Measurements from ENCODE around the gene ADAMTS3.

Gene ADAMTS3

GRCh38 chr4:72383439-72383838 is 185.6 kb downstream of the ADAMTS3 start:
- in situ Hi-C loops (cut with HindIII; ENCODE audit: low pct_ligation_motif_present, low sequenced_read_pairs) = no loop called here
- TF ChIP-seq, protein P1, sequence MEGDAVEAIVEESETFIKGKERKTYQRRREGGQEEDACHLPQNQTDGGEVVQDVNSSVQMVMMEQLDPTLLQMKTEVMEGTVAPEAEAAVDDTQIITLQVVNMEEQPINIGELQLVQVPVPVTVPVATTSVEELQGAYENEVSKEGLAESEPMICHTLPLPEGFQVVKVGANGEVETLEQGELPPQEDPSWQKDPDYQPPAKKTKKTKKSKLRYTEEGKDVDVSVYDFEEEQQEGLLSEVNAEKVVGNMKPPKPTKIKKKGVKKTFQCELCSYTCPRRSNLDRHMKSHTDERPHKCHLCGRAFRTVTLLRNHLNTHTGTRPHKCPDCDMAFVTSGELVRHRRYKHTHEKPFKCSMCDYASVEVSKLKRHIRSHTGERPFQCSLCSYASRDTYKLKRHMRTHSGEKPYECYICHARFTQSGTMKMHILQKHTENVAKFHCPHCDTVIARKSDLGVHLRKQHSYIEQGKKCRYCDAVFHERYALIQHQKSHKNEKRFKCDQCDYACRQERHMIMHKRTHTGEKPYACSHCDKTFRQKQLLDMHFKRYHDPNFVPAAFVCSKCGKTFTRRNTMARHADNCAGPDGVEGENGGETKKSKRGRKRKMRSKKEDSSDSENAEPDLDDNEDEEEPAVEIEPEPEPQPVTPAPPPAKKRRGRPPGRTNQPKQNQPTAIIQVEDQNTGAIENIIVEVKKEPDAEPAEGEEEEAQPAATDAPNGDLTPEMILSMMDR (IDR thresholded peaks at IDR 0.05; ENCODE audit: low read depth, low read length, missing control alignments) = no peak

DNA sequence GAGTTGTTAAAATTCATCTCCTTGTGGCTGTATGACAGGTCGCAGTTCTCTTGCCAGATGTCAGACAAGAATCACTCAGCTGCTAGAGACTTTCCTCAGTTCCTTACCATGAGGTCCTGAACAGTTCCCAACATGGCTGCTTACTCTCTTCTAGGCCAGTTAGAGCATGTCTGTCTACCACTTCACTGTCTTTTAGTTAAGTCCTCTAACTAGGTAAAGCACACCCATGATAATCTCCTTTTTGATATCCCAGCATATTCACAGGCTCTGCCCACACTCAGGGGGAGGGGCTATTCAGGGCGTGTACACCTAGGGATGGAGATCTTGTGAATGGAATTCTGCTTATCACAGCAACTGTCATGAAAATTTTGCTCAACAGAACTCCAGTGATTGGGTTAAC is 190.1 kb downstream of the ADAMTS3 start:
- no peak overlapping the region for H3K27ac ChIP-seq

More at GRCh38 chr4:72383439-72383838, 185.6 kb downstream of the ADAMTS3 start:
- Histone ChIP-seq H3K4me3 (ENCODE audit: low read depth, low read length) (no peak overlapping the region), H3K36me3 (replicated peaks) (no peaks in the 10 kb centered on the region), H3K27ac (no peak overlapping the region), H3K27me3 (replicated peaks) (no peaks in the 10 kb centered on the region)
- peak; percentile 42 for DNase-seq

DNA sequence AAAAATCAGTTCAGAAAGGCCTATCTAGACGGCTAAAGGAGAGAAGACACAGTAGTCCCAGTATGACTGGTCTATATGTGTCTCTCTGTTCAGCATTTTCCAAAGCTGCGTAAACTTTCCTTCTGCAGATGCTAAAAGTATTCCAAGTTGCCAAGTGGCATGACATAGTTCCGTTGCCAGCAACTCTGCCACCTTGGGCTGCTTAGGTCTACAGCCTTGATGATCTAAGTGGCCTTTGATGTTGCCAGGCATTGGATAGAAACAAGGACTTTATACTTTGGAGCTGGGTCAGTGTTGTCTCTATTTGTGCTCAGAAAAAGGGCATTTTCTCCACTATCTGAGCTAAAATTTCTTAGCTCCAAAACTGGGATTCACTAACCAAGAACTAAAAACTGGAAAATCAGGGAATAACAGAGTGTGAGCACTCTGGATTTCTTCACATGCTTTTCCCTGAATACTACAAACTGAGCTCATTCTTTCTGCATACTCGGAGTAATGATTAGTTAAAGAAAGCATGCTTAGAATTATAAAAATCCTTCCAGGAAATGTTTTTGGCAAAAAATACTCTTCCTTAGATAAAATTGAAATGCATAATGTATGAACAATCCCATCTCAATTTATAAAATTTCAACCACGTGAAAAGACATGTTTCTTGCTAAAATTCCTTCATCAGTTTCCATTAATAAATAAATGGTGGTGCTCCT is 191.4 kb downstream of the ADAMTS3 start:
- Histone ChIP-seq H3K27me3 (replicated peaks) (no peaks in the 10 kb centered on the region), H3K36me3 (replicated peaks) (no peaks in the 10 kb centered on the region), H3K27ac (peak overlapping the region; percentile 44), H3K4me3 (ENCODE audit: low read depth, low read length) (no peak overlapping the region)
- in situ Hi-C loops (cut with HindIII; ENCODE audit: low pct_ligation_motif_present, low sequenced_read_pairs) = no loop called here
- TF ChIP-seq, protein P1 (IDR thresholded peaks at IDR 0.05; ENCODE audit: low read depth, low read length, missing control alignments) = no peak
- DNase-seq = peak; percentile 7

More for the DNA sequence above, 190.1 kb downstream of the ADAMTS3 start:
- Histone ChIP-seq H3K4me3 (ENCODE audit: low read depth, low read length) (no peak overlapping the region), H3K36me3 (replicated peaks) (no peaks in the 10 kb centered on the region), H3K27me3 (replicated peaks) (no peaks in the 10 kb centered on the region)
- in situ Hi-C loops (cut with HindIII; ENCODE audit: low pct_ligation_motif_present, low sequenced_read_pairs) = no loop called here
- no peak for DNase-seq
- TF ChIP-seq, protein P1 (IDR thresholded peaks at IDR 0.05; ENCODE audit: low read depth, low read length, missing control alignments) = no peak

- peak overlapping the region; percentile 44 for H3K27ac ChIP-seq
- in situ Hi-C loops (cut with HindIII; ENCODE audit: low pct_ligation_motif_present, low sequenced_read_pairs) = no loop called here
- TF ChIP-seq, protein P1 (IDR thresholded peaks at IDR 0.05; ENCODE audit: low read depth, low read length, missing control alignments) = no peak
Observed at GRCh38 chr4:72376901-72377300, 192.1 kb downstream of the ADAMTS3 start.

GRCh38 chr4:72375073-72375736 is 193.8 kb downstream of the ADAMTS3 start:
- Histone ChIP-seq H3K36me3 (replicated peaks) (no peaks in the 10 kb centered on the region), H3K4me3 (ENCODE audit: low read depth, low read length) (no peak overlapping the region), H3K27me3 (replicated peaks) (no peaks in the 10 kb centered on the region), H3K27ac (peak overlapping the region; percentile 64)
- in situ Hi-C loops (cut with HindIII; ENCODE audit: low pct_ligation_motif_present, low sequenced_read_pairs) = no loop called here
- TF ChIP-seq, protein P1 (IDR thresholded peaks at IDR 0.05; ENCODE audit: low read depth, low read length, missing control alignments) = no peak
- peak; percentile 43 for DNase-seq

More at GRCh38 chr4:72376901-72377300, 192.1 kb downstream of the ADAMTS3 start:
- Histone ChIP-seq H3K36me3 (replicated peaks) (no peaks in the 10 kb centered on the region), H3K4me3 (ENCODE audit: low read depth, low read length) (no peak overlapping the region), H3K27me3 (replicated peaks) (no peaks in the 10 kb centered on the region)
- no peak for DNase-seq
